ENCODE measurements around the gene ETV5.

ETV5 gene

GRCh38 chr3:186095561-186096081, 13.3 kb downstream of the ETV5 start:
- TF ChIP-seq ZNF274 (IDR thresholded peaks at IDR 0.05; ENCODE audit: low read depth, low read length) = no peak
- H3K4me3 ChIP-seq (ENCODE audit: low read length) = no peak overlapping the region

- H3K4me3 ChIP-seq (ENCODE audit: low read length) = no peak overlapping the region
- no peak for TF ChIP-seq ZNF274 (IDR thresholded peaks at IDR 0.05; ENCODE audit: low read depth, low read length)
Observed at GRCh38 chr3:186094696-186095425, 14.0 kb downstream of the ETV5 start.

DNA sequence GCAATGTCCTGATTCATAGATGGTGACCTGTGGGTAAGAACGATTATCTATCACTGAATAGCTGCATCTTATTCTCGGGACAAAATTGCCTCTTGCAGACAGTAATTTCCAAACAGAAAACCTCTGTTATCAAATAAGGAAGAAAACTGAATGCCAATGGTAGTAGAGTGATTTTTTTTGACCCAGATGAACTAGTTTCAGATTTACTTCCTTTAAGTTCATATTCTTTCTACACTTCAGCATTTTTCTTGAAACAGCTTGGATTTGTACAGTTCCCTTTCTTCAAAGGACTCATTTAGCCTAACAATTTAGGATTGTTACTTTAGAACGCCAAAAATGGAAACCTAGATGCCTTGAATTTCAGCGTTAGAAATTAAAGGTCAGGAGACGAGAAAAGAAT, 14.6 kb downstream of the ETV5 start:
- H3K4me3 ChIP-seq (ENCODE audit: low read length) = no peak overlapping the region
- no peak for TF ChIP-seq ZNF274 (IDR thresholded peaks at IDR 0.05; ENCODE audit: low read depth, low read length)

DNA sequence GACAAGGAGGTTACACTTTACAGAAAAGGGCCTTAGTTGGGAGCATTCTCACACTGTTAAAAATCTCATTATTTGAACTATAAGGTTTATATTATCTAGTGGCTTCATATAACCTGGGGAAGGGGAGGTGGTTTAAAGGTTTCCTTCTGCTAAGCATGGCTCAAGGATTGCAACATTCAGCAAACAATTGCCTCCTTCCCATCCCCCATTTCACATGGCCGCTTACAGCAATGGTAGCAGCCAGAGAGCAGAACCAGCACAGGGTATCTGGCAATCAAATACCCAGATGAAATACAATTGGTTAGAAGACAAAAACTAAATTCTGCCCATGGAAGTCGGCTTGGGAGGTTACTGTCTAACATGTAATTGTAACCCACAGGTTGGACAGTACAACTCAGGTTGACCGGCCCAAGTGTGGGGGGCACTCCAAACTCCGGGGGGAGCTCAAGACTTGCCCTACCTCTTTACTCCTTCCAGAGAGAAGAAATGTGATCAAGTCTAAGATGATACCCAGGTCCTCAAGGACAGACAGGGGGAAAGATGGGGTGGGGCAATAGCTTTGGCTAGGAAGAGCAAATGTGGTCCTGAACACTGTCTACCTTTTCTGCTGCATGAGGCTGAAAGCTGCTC, 15.5 kb downstream of the ETV5 start:
- TF ChIP-seq ZNF274 (IDR thresholded peaks at IDR 0.05; ENCODE audit: low read depth, low read length) = no peak
- no peak overlapping the region for H3K4me3 ChIP-seq (ENCODE audit: low read length)

DNA sequence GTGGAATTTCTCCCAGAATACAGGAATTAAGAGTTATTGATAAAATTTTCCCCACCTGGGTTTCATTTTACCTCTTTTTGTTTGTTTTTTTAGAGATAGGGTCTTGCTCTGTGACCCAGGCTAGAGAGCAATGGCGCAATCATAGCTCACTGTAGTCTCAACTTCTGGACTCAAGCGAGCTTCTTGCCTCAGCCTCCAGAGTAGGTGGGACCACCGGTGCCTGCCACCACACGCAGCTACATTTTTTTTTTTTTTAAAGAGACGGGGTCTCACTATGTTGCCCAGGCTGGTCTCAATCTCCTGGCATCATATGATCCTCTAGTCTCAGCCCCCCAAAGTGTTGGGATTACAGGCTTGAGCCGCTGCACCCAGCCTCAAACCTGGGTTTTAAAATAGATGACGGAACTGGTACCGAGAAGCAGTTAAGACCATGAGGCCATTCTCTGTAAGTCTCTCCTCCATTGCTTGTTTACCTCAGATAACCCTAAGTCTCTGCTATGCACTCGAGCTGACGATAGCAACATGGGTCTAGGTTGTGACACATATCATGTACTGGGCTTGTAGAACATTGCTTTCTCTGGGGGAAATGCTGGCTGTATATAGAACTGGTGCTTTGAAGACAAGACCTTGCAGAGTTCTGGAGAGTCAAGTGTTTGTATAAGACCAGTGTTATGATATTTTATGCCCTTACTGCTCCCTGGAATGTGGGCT, 16.4 kb downstream of the ETV5 start:
- no peak overlapping the region for H3K4me3 ChIP-seq (ENCODE audit: low read length)
- TF ChIP-seq ZNF274 (IDR thresholded peaks at IDR 0.05; ENCODE audit: low read depth, low read length) = no peak

DNA sequence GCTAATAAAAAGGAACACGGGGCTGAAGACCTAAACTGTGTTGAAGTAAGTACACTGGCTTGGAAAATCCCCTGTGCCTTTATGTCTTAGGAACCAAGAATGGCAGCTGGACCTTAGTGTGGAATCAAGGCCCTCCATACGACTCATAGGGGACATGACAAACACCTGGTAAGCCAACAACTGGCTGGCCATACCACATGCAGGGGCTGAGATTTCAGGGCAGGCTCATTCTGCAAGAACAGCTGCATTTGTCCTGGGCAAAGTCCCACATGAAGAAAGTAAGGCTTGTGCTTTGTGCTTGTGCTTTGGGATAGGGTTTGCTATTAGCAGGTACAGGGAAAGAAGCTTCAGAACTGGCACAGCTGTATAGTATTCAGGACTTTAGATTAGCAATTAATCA, 18.0 kb downstream of the ETV5 start:
- no peak for TF ChIP-seq ZNF274 (IDR thresholded peaks at IDR 0.05; ENCODE audit: low read depth, low read length)
- no peak overlapping the region for H3K4me3 ChIP-seq (ENCODE audit: low read length)

DNA sequence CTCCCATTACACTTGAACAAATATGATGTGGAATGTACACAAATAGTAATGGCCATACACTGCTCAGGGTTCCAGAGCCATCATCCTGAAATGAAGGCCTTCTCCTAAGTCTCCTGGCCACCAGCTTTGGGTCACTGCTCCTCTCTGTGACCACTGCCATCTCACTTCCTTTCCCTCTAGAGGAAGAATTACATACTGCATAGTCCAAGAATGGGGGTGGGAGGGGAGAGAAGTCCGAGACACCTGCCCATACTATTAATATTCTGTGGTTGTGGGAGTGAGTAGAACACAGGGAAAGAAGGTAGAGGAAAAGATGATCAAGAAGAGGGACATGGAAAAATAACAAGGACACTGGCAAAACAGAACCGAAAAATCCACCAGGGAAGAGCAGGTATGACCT, 20.6 kb downstream of the ETV5 start:
- H3K4me3 ChIP-seq (ENCODE audit: low read length) = no peak overlapping the region
- no peak for TF ChIP-seq ZNF274 (IDR thresholded peaks at IDR 0.05; ENCODE audit: low read depth, low read length)

- H3K4me3 ChIP-seq (ENCODE audit: low read length) = no peak overlapping the region
- no peak for TF ChIP-seq ZNF274 (IDR thresholded peaks at IDR 0.05; ENCODE audit: low read depth, low read length)
Observed at GRCh38 chr3:186084264-186084663, 24.6 kb downstream of the ETV5 start.

DNA sequence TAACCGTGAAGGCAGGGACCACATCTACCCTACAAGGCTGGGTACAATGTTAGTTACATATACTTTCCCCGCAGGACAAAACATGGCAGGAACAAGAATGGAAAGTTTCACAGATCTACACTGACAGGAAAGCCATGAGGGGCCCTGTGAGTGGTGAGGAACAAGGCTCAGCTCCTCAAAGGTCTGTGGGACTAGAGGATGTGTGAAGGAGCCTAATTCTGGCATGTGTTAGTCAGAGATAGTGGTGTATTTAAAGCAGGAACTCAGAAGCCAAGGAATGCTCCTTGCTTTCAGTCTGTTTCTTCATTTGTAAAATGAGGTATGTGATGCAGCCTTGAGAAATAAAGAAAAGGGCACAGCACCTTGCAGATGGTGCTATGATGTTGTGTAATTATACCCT, 25.1 kb downstream of the ETV5 start:
- no peak overlapping the region for H3K4me3 ChIP-seq (ENCODE audit: low read length)

DNA sequence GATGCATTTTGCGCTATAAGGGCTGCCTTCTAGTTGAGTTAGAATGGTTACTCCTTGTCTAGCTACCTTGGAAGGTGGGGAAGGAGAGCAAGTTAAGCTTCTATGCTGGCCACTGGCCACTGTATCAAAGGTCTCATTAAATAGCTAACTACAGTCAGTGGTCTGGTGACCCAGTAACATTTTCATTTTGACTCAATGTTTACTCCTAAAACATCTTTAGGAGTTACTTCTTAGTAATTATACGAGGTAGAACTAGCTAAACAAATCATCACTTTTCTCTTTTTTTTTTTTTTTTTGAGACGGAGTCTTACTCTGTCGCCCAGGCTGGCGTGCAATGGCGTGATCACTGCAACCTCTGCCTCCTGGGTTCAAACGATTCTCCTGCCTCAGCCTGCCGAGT, 26.7 kb downstream of the ETV5 start:
- no peak for TF ChIP-seq ZNF274 (IDR thresholded peaks at IDR 0.05; ENCODE audit: low read depth, low read length)
- no peak overlapping the region for H3K4me3 ChIP-seq (ENCODE audit: low read length)

More for the DNA sequence above, 25.1 kb downstream of the ETV5 start:
- TF ChIP-seq ZNF274 (IDR thresholded peaks at IDR 0.05; ENCODE audit: low read depth, low read length) = no peak

DNA sequence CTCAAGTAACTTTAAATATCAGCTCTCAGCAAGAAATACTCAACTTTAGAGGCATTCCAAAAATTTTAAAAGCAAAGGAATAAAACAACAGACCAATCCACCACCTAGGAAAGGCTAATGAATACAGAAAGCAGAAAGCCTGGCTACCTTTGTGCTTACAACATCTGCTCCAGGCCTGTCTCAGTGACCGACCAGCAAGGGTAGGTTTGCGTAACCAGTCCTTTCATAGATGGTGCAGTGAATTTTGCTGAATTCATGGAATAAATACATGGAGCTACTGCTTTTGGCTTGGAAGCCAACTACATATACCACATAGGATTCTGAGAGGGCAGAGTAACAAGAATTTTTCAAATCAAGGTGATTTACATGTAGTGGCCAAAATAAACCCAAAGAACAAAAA, 27.2 kb downstream of the ETV5 start:
- TF ChIP-seq ZNF274 (IDR thresholded peaks at IDR 0.05; ENCODE audit: low read depth, low read length) = no peak
- no peak overlapping the region for H3K4me3 ChIP-seq (ENCODE audit: low read length)

DNA sequence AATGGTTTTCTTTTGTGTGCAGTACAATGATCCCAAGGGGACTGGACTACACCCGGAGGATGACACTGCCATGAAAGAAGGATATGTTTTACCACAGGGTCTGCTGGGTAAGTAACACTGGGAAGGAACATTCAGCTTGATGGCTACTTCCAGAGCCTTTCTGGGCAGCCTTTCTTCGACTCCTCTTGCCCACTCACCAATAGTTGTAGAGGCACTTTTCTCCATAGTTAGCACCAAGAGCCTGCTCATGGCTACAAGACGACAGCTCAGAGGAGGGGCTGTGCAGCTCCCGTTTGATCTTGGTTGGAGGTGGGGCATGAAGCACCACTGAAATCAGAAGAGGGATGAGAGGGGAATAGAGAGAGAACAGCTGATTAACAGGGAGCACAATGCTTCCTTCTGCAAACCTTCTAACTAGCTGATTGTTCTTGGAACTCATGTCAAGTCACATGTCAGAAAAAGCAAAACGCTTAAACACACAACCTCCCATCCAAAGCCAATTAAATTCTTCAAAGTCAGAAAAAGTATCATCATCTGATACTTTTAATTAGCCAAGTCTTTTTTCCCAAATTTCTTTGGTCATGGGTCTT, 27.9 kb downstream of the ETV5 start:
- H3K4me3 ChIP-seq (ENCODE audit: low read length) = no peak overlapping the region
- no peak for TF ChIP-seq ZNF274 (IDR thresholded peaks at IDR 0.05; ENCODE audit: low read depth, low read length)

GRCh38 chr3:186079925-186080324, 29.0 kb downstream of the ETV5 start:
- TF ChIP-seq ZNF274 (IDR thresholded peaks at IDR 0.05; ENCODE audit: low read depth, low read length) = no peak
- H3K4me3 ChIP-seq (ENCODE audit: low read length) = no peak overlapping the region

DNA sequence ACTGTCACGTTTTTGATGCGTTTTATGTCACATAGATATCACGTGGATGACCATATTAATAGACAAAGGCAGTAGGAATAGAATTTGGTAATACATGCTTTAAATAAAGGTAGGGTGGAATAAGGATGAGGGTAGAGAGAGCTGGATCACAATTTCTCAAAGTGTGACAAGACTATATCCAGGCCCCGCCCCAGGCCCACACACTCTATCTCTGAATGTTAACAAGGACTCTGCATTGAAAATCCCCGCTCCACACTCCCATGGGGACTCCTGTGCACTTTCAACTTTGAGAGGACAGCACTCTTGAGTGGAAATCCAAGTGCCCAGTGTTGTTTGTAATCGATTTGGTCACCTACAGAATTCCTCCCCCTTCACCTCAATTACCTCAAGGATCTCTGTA, 31.4 kb downstream of the ETV5 start:
- no peak for TF ChIP-seq ZNF274 (IDR thresholded peaks at IDR 0.05; ENCODE audit: low read depth, low read length)
- no peak overlapping the region for H3K4me3 ChIP-seq (ENCODE audit: low read length)

Data from GM08714 (cell line).